ENCODE data around the gene CNTNAP2.
A peak's percentile ranks its signal among the peaks of the same experiment; 100 is the strongest.

CNTNAP2 gene

GRCh38 chr7:147992698-147993097, 1876.1 kb downstream of the CNTNAP2 start:
- H3K4me1 ChIP-seq = peaks cover 0 to 9% (median 0%) of the 10 kb centered on the region in 10 experiments; a peak in 2 of 20 replicates
- H3K27me3 ChIP-seq = no peaks in the 10 kb centered on the region
- peaks cover 0 to 19% (median 6%) of the 10 kb centered on the region in 11 experiments; a peak in 10 of 22 replicates for H3K9me3 ChIP-seq (replicated peaks in 1 of 11)
- H3K4me3 ChIP-seq = no peak overlapping the region
- no peak overlapping the region for H3K9ac ChIP-seq
- TF ChIP-seq Cebpa-rat (IDR thresholded peaks at IDR 0.05) = no peak
- H3K36me3 ChIP-seq = no peaks in the 10 kb centered on the region
- no peak overlapping the region for H3K4me2 ChIP-seq
- no peaks in the 10 kb centered on the region for H4K20me1 ChIP-seq
- no peak overlapping the region for H3K27ac ChIP-seq

DNA sequence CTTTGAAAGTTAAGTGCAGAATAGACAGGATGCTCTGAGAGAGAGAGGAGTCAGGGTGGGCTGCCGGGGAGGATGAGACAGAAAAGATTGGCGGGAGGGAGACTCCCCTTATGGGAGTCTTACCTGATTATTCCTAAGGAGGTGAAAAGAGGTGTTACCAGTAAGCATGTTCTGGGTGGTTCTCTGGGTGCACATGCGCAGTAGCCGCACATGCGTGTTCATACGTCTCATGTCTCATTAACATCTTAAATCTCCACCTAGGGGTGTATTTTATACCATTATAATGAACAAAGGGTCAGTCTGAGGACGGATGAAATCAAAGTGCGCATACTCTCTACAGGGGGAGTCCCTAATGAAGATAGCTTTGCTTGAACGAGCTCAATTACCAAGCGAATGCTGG, 1881.0 kb downstream of the CNTNAP2 start:
- H3K27ac ChIP-seq = no peak overlapping the region
- peaks cover 0 to 9% (median 0%) of the 10 kb centered on the region in 10 experiments; a peak in 2 of 20 replicates for H3K4me1 ChIP-seq
- no peaks in the 10 kb centered on the region for H4K20me1 ChIP-seq
- no peaks in the 10 kb centered on the region for H3K36me3 ChIP-seq
- TF ChIP-seq Cebpa-rat (IDR thresholded peaks at IDR 0.05) = no peak
- H3K9ac ChIP-seq = no peak overlapping the region
- no peak overlapping the region for H3K4me3 ChIP-seq
- H3K27me3 ChIP-seq = no peaks in the 10 kb centered on the region
- H3K4me2 ChIP-seq = no peak overlapping the region
- peaks cover 0 to 10% (median 0%) of the 10 kb centered on the region in 11 experiments; a peak in 3 of 22 replicates for H3K9me3 ChIP-seq (replicated peaks in 1 of 11)

DNA sequence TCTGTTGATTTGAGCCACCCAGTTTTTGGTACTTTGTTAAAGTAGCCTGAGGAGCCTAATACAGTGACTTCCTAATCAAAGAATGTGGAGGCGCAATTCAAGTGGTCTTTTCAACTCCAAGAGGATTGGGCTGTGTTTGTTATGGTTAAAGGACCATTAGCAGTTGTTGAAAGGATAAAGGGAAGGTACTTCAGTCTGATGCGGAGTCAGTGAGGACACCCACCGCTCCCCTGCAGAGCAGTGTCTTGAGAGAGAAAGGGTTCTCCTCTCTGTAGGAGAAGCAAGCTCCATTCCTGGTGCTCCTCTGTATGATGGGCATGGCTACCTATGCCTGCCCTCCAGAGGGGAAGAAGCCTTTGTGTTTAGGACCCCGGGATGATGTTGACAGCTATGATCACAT, 1883.4 kb downstream of the CNTNAP2 start:
- H4K20me1 ChIP-seq = no peaks in the 10 kb centered on the region
- no peaks in the 10 kb centered on the region for H3K36me3 ChIP-seq
- H3K9me3 ChIP-seq (replicated peaks in 1 of 11) = peaks cover 0 to 7% (median 0%) of the 10 kb centered on the region in 11 experiments; a peak in 3 of 22 replicates
- H3K4me2 ChIP-seq = no peak overlapping the region
- H3K4me3 ChIP-seq = no peak overlapping the region
- H3K27ac ChIP-seq = no peak overlapping the region
- H3K4me1 ChIP-seq = peaks cover 0 to 3% (median 0%) of the 10 kb centered on the region in 10 experiments; a peak in 2 of 20 replicates
- H3K9ac ChIP-seq = no peak overlapping the region
- TF ChIP-seq Cebpa-rat (IDR thresholded peaks at IDR 0.05) = no peak
- H3K27me3 ChIP-seq = no peaks in the 10 kb centered on the region

DNA sequence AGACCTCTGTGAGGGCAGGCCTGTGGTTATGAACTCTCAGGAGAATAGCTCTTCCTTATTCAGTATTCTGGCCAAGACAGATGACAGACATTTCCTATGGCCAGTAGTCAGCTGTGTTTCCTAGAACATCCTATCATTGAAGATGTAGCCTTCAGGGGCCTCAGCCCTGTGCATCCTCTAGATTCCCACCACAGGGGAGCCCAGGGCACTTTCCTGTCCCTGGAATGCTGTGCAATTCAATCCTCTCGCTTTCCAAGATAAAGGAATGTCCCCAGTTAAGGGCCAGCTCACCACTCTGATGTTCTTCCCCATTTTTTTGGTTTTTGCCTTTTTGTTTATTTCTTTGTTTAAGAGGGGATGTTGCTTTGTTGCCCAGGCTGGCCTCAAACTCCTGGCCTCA, 1895.2 kb downstream of the CNTNAP2 start:
- no peaks in the 10 kb centered on the region for H3K27me3 ChIP-seq
- no peaks in the 10 kb centered on the region for H3K36me3 ChIP-seq
- no peak overlapping the region for H3K9ac ChIP-seq
- no peaks in the 10 kb centered on the region for H3K9me3 ChIP-seq (replicated peaks in 1 of 11)
- no peak for TF ChIP-seq Cebpa-rat (IDR thresholded peaks at IDR 0.05)
- peak overlapping the region in 6 of 11 experiments; percentile 8 to 23 (median 13); a peak in 5 of 22 replicates for H3K4me2 ChIP-seq
- no peak overlapping the region for H3K27ac ChIP-seq
- no peak overlapping the region for H3K4me3 ChIP-seq
- H3K4me1 ChIP-seq = peaks cover 0 to 6% (median 0%) of the 10 kb centered on the region in 10 experiments; a peak in 3 of 20 replicates
- no peaks in the 10 kb centered on the region; a peak in 1 of 22 replicates for H4K20me1 ChIP-seq

DNA sequence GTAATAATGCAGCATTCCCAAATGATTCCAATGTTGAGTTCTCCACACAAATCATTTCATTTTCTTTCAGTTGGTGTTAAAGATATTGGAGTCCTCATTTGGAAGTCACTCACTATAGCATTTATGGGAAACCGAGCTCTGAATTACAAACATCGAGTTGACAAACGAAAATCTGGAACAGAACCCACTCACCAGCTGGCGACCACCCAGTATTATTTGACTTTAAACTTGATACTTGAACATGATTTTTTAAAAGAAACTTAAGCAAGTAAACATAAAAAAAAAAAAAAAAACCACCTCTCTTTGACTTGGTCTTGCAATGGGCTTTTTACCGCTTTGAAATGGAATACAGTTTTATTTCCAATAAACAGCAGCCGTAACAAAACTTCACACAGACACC, 1897.4 kb downstream of the CNTNAP2 start:
- Histone ChIP-seq H3K27ac (no peak overlapping the region), H3K27me3 (no peaks in the 10 kb centered on the region), H3K4me3 (no peak overlapping the region), H4K20me1 (no peaks in the 10 kb centered on the region; a peak in 1 of 22 replicates), H3K9ac (no peak overlapping the region), H3K4me1 (peaks cover 0 to 6% (median 0%) of the 10 kb centered on the region in 10 experiments; a peak in 3 of 20 replicates), H3K9me3 (replicated peaks in 1 of 11) (no peaks in the 10 kb centered on the region), H3K4me2 (no peak overlapping the region), H3K36me3 (no peaks in the 10 kb centered on the region)
- TF ChIP-seq Cebpa-rat (IDR thresholded peaks at IDR 0.05) = no peak

- Histone ChIP-seq H3K9ac (no peak overlapping the region), H3K27me3 (no peaks in the 10 kb centered on the region), H3K4me1 (peaks cover 0 to 6% (median 0%) of the 10 kb centered on the region in 10 experiments; a peak in 3 of 20 replicates), H3K9me3 (replicated peaks in 1 of 11) (no peaks in the 10 kb centered on the region), H3K4me2 (no peak overlapping the region), H3K4me3 (no peak overlapping the region), H3K36me3 (no peaks in the 10 kb centered on the region), H3K27ac (no peak overlapping the region), H4K20me1 (no peaks in the 10 kb centered on the region; a peak in 1 of 22 replicates)
- TF ChIP-seq Cebpa-rat (IDR thresholded peaks at IDR 0.05) = no peak
Observed at GRCh38 chr7:148014541-148014940, 1897.9 kb downstream of the CNTNAP2 start.

- no peak for TF ChIP-seq Cebpa-rat (IDR thresholded peaks at IDR 0.05)
- H3K9me3 ChIP-seq (replicated peaks in 1 of 11) = no peaks in the 10 kb centered on the region
- H3K4me2 ChIP-seq = no peak overlapping the region
- no peak overlapping the region for H3K27ac ChIP-seq
- no peaks in the 10 kb centered on the region for H3K4me1 ChIP-seq
- H3K9ac ChIP-seq = no peak overlapping the region
- no peaks in the 10 kb centered on the region for H3K36me3 ChIP-seq
- H3K4me3 ChIP-seq = no peak overlapping the region
- no peaks in the 10 kb centered on the region for H3K27me3 ChIP-seq
- no peaks in the 10 kb centered on the region; a peak in 1 of 22 replicates for H4K20me1 ChIP-seq
Observed at GRCh38 chr7:148017126-148017525, 1900.5 kb downstream of the CNTNAP2 start.

DNA sequence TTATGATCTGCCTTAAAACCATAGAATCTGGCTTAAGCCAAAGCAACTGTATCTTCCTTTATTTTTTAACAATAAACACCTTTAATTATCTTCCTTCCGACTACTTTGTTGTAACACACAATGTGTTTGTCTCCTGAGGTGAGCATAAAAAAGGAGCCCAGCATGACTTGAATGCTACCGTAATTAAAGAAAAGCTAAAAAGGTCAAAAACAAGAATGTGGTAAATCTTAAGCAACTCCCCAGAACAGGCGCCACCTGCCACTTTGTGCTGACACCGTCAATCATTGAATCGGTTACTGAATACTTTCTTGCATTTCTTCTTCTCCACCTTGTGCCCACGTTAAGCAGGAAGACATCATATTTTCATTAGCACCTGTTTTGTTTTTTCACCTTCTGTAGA, 1904.1 kb downstream of the CNTNAP2 start:
- H3K9ac ChIP-seq = no peak overlapping the region
- H3K27me3 ChIP-seq = no peaks in the 10 kb centered on the region
- no peak overlapping the region for H3K27ac ChIP-seq
- no peaks in the 10 kb centered on the region for H3K36me3 ChIP-seq
- TF ChIP-seq Cebpa-rat (IDR thresholded peaks at IDR 0.05) = no peak
- H3K4me3 ChIP-seq = no peak overlapping the region
- H4K20me1 ChIP-seq = no peaks in the 10 kb centered on the region; a peak in 1 of 22 replicates
- no peaks in the 10 kb centered on the region for H3K9me3 ChIP-seq (replicated peaks in 1 of 11)
- H3K4me1 ChIP-seq = no peaks in the 10 kb centered on the region
- no peak overlapping the region for H3K4me2 ChIP-seq

DNA sequence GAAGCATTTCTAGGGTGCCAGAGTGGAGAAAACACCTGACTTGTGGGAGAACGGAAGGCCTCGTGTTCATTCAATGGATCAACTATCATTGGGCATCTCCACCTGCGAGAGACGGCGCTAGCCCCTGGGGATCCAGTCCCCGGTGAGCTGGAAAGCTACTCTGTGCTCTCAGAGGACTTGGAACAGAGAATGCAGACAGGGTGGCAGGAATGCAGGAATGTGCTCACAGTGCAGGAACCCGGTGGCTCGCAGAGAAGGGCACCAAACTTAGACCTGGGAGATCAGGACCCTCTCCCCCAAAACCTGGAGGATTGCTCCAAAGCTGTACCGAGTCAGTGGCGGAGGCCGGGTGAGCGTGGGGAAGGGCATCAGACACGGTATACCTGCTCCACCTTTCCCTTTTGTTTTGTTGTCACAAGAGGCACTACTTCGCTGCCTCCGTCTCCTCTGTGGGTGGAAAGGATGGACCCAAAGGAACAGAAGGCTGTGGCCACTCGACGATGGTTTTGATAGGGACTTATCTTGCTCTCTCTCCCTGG, 1905.0 kb downstream of the CNTNAP2 start:
- H3K9ac ChIP-seq = no peak overlapping the region
- H4K20me1 ChIP-seq = no peaks in the 10 kb centered on the region
- no peak overlapping the region for H3K27ac ChIP-seq
- no peaks in the 10 kb centered on the region for H3K36me3 ChIP-seq
- H3K4me2 ChIP-seq = no peak overlapping the region
- no peaks in the 10 kb centered on the region for H3K9me3 ChIP-seq (replicated peaks in 1 of 11)
- no peak overlapping the region for H3K4me3 ChIP-seq
- H3K27me3 ChIP-seq = no peaks in the 10 kb centered on the region
- no peaks in the 10 kb centered on the region for H3K4me1 ChIP-seq
- TF ChIP-seq Cebpa-rat (IDR thresholded peaks at IDR 0.05) = no peak

GRCh38 chr7:148022832-148023231, 1906.2 kb downstream of the CNTNAP2 start:
- H4K20me1 ChIP-seq = no peaks in the 10 kb centered on the region
- H3K9ac ChIP-seq = no peak overlapping the region
- H3K4me1 ChIP-seq = no peaks in the 10 kb centered on the region
- H3K4me3 ChIP-seq = no peak overlapping the region
- no peak overlapping the region for H3K4me2 ChIP-seq
- H3K36me3 ChIP-seq = no peaks in the 10 kb centered on the region
- no peak for TF ChIP-seq Cebpa-rat (IDR thresholded peaks at IDR 0.05)
- no peak overlapping the region for H3K27ac ChIP-seq
- H3K27me3 ChIP-seq = no peaks in the 10 kb centered on the region
- H3K9me3 ChIP-seq (replicated peaks in 1 of 11) = no peaks in the 10 kb centered on the region

All from BLaER1 treated with 17β-estradiol and CSF1 and Interleukin-3, amounts not matched to agents 10 nM and 100 nM (cell line).